Sigmoid colon (tissue), 7 donors: Measurements from ENCODE around the gene KIF2C. TPM values are rescaled to one million over a fixed set of nuclear protein-coding genes. Genes with fewer than 3 reads are reported as not detected.
"Not testable (repeated sequence)": the region's sequence is repeated elsewhere in the genome, so short reads cannot be mapped to it uniquely, and the experiment has no call there.

Experiments used
- DNase-seq: peaks from one replicate; pipeline ENCODE4 v3.0.0-alpha.2; 2019
- H3K27ac ChIP-seq, 4 donors: fragments of 200-600 bp; sonication (generic); one replicate each; pipeline ENCODE4 v1.5.1; 2016 to 2019; ENCODE audit warnings: mild to moderate bottlenecking in 1 of 4
- H3K27me3 ChIP-seq, 3 donors: fragments of 200-600 bp; sonication (generic); one replicate each; pipeline ENCODE4 v1.5.1; 2019; ENCODE audit warnings: mild to moderate bottlenecking in 1 of 3
- H3K36me3 ChIP-seq, 4 donors: fragments of 200-600 bp; sonication (generic); one replicate each; pipeline ENCODE4 v1.5.1; 2016 to 2019
- H3K4me1 ChIP-seq, 4 donors: fragments of 200-600 bp; sonication (generic); one replicate each; pipeline ENCODE4 v1.5.1; 2017 to 2019
- H3K4me3 ChIP-seq, 4 donors: fragments of 200-600 bp; sonication (generic); one replicate each; pipeline ENCODE4 v1.5.1; 2017 to 2019; ENCODE audit warnings: mild to moderate bottlenecking in 2 of 4, moderate library complexity in 1 of 4
- H3K9me3 ChIP-seq, 4 donors: fragments of 200-600 bp in 3 of 4; sonication (generic) in 3 of 4; one replicate each; pipeline versions ENCODE4 v1.5.1 to v1.6.1; 2013 to 2019
- CTCF ChIP-seq, 4 experiments: fragments of 450-650 bp in 3 of 4; fragments of 200-600 bp in 1 of 4; IDR thresholded peaks; one replicate each; pipeline ENCODE4 v1.5.1; 2016 to 2019; ENCODE audit warnings: antibody characterized with exemption in 4 of 4, mild to moderate bottlenecking in 3 of 4, moderate library complexity in 2 of 4
- EP300 ChIP-seq, 4 donors: sonication (generic); formaldehyde crosslinking; IDR thresholded peaks; one replicate each; pipeline ENCODE4 v1.6.1; 2017; ENCODE audit warnings: antibody characterized with exemption in 4 of 4
- POLR2A ChIP-seq, 2 donors: fragments of 450-650 bp; IDR thresholded peaks; one replicate each; pipeline ENCODE4 v1.6.1; 2016; ENCODE audit warnings: antibody characterized with exemption in 2 of 2, mild to moderate bottlenecking in 2 of 2, moderate library complexity in 2 of 2
- POLR2AphosphoS5 ChIP-seq, 4 donors: sonication (generic); formaldehyde crosslinking; IDR thresholded peaks; one replicate each; pipeline ENCODE4 v1.6.1; 2017; ENCODE audit warnings: antibody characterized with exemption in 4 of 4
- WGBS, 2 donors: extraction: QIAGEN DNeasy Blood & Tissue Kit; methylation state at CpG; one replicate each; pipeline ENCODE4 v1.1.7; 2013; 5-methylcytosine and 5-hydroxymethylcytosine counted together
- intact Hi-C: fragments of 100-400 bp; cut with DNase I; formaldehyde crosslinking; loops from one replicate; pipeline ENCODE4 v1.15.1; 2023
- polyA plus RNA-seq, 3 donors: library from polyadenylated mRNA; stranded (reverse); fragments of 200-250 nt; gene quantifications; one replicate each; pipeline ENCODE4 v1.2.3, GENCODE V29; 2013
- small RNA-seq, 3 donors: library from RNA; depleted of rRNA; stranded (forward); fragments of <200 nt; gene quantifications; one replicate each; pipeline ENCODE3, GENCODE V24; 2016
- total RNA-seq, 4 donors: library from RNA; depleted of rRNA; stranded (reverse); fragments of >200 nt; gene quantifications; one replicate each; pipeline ENCODE4 v1.1.0, GENCODE V29; 2016
- donor health status: healthy with polysubstance abuse.
- donor health status: Bipolar disorder and iron deficiency.
- donor health status: healthy.

KIF2C gene
- total and polyA plus RNA-seq, 7 donors: 0.36 to 16.2 (median 1.9) TPM

- no peaks in the 10 kb centered on the region for H3K27me3 ChIP-seq
- 69 to 70% methylated on average over 48 of the region's 48 CpGs for WGBS, 2 donors
- peak; percentile 71 for DNase-seq
Measured at GRCh38 chr1:44812822-44813543, 73.3 kb downstream of the KIF2C start.

GRCh38 chr1:44815926-44816325, 76.3 kb downstream of the KIF2C start:
- H3K27ac ChIP-seq, H3K27me3 ChIP-seq, H3K36me3 ChIP-seq, intact Hi-C loops, H3K4me3 ChIP-seq, H3K9me3 ChIP-seq: not testable (repeated sequence)
- peaks cover 0 to 43% (median 31%) of the 10 kb centered on the region in 4 donors for H3K4me1 ChIP-seq
- peak; percentile 21 for DNase-seq
- WGBS, 2 donors: 87 to 90% methylated on average over 9 of the region's 9 CpGs

More at GRCh38 chr1:44812822-44813543, 73.3 kb downstream of the KIF2C start:
- no peak for TF ChIP-seq POLR2AphosphoS5 (IDR thresholded peaks at IDR 0.05)
- no peak for TF ChIP-seq EP300 (IDR thresholded peaks at IDR 0.05)
- TF ChIP-seq CTCF (IDR thresholded peaks at IDR 0.05): no peak
- no peak for TF ChIP-seq POLR2A (IDR thresholded peaks at IDR 0.05)
- Histone ChIP-seq H3K36me3 (no peaks in the 10 kb centered on the region), H3K4me3 (peak overlapping the region; percentile 52 to 68 (median 60)), H3K27ac (peak overlapping the region; percentile 86 to 98 (median 88)), H3K4me1 (peaks cover 0 to 57% (median 40%) of the 10 kb centered on the region in 4 donors), H3K9me3 (no peaks in the 10 kb centered on the region)
- intact Hi-C loops: no loop called here

GRCh38 chr1:44817307-44817706, 77.7 kb downstream of the KIF2C start:
- TF ChIP-seq EP300 (IDR thresholded peaks at IDR 0.05): no peak
- TF ChIP-seq POLR2A (IDR thresholded peaks at IDR 0.05): no peak
- TF ChIP-seq POLR2AphosphoS5 (IDR thresholded peaks at IDR 0.05): no peak
- no peak for TF ChIP-seq CTCF (IDR thresholded peaks at IDR 0.05)
- H3K27me3 ChIP-seq: no peaks in the 10 kb centered on the region
- no peak overlapping the region for H3K27ac ChIP-seq
- intact Hi-C loops: no loop called here
- H3K36me3 ChIP-seq: no peaks in the 10 kb centered on the region
- H3K9me3 ChIP-seq: no peaks in the 10 kb centered on the region
- 91 to 94% methylated on average over 2 of the region's 2 CpGs for WGBS, 2 donors
- peaks cover 0 to 36% (median 33%) of the 10 kb centered on the region in 4 donors for H3K4me1 ChIP-seq
- no peak for DNase-seq
- no peak overlapping the region for H3K4me3 ChIP-seq

Small RNAs within 50 kb of the gene (small RNA-seq; reads per million reads assigned to genes)
- gene RNU5D-1 (0.43 to 14.1 (median 2.5) reads per million in 3 donors), gene RNU5F-1 (0 to 0.51 (median 0) reads per million in 3 donors), gene SNORD38A (346 to 444 (median 426) reads per million in 3 donors), gene SNORD38B (0 reads per million in 3 donors), gene SNORD46 (823 to 1,859 (median 1,554) reads per million in 3 donors), gene SNORD55 (0 reads per million in 3 donors)

Other genes with a start within 250 kb of the KIF2C start
- 1 to 10 TPM; 1.7 to 5.6 (median 4.5) TPM for gene TMEM53, start 65.4 kb upstream of the KIF2C start, total RNA-seq
- gene TMEM53, start 65.4 kb upstream of the KIF2C start, polyA plus RNA-seq: 10 to 100 TPM; 17.1 to 29.7 (median 19.8) TPM
- 1 to 10 TPM in 2 of 4 donors, under 1 TPM in 1, not detected in 1; 0.33 to 1.5 (median 1.1) TPM for gene ARMH1, start 65.1 kb upstream of the KIF2C start, total RNA-seq
- 10 to 100 TPM in 1 of 3 donors, not detected in 2; 23.0 TPM for gene ARMH1, start 65.1 kb upstream of the KIF2C start, polyA plus RNA-seq
- not detected for gene RNU5D-1, start 8.7 kb upstream of the KIF2C start, total RNA-seq
- gene RNU5D-1, start 8.7 kb upstream of the KIF2C start, polyA plus RNA-seq: not detected
- gene RPS8, start 35.7 kb downstream of the KIF2C start, total RNA-seq: 1,000 to 10,000 TPM; 2,554 to 3,717 (median 3,009) TPM
- gene RPS8, start 35.7 kb downstream of the KIF2C start, polyA plus RNA-seq: 1,000 to 10,000 TPM; 1,996 to 3,223 (median 2,310) TPM
- gene BEST4, start 48.3 kb downstream of the KIF2C start, total RNA-seq: 1 to 10 TPM in 1 of 4 donors, under 1 TPM in 1, not detected in 2; 0.33 to 1.1 TPM
- 10 to 100 TPM in 2 of 3 donors, 1 to 10 TPM in 1; 6.0 to 37.1 (median 10.2) TPM for gene BEST4, start 48.3 kb downstream of the KIF2C start, polyA plus RNA-seq
- 10 to 100 TPM in 2 of 4 donors, 1 to 10 TPM in 2; 8.2 to 28.1 (median 11.0) TPM for gene PLK3, start 60.5 kb downstream of the KIF2C start, total RNA-seq
- 10 to 100 TPM in 2 of 3 donors, 1 to 10 TPM in 1; 7.2 to 12.1 (median 10.2) TPM for gene PLK3, start 60.5 kb downstream of the KIF2C start, polyA plus RNA-seq
- gene DYNLT4, start 67.5 kb downstream of the KIF2C start, total RNA-seq: 1 to 10 TPM in 1 of 4 donors, not detected in 3; 1.1 TPM
- under 1 TPM in 1 of 3 donors, not detected in 2; 0.20 TPM for gene DYNLT4, start 67.5 kb downstream of the KIF2C start, polyA plus RNA-seq
- gene BTBD19, start 68.7 kb downstream of the KIF2C start, total RNA-seq: 1 to 10 TPM; 2.7 to 9.4 (median 3.2) TPM
- gene BTBD19, start 68.7 kb downstream of the KIF2C start, polyA plus RNA-seq: 1 to 10 TPM in 1 of 3 donors, under 1 TPM in 1, not detected in 1; 0.60 to 2.3 TPM
- 1 to 10 TPM in 1 of 4 donors, under 1 TPM in 3; 0.36 to 2.8 (median 0.83) TPM for gene PTCH2, start 103.4 kb downstream of the KIF2C start, total RNA-seq
- gene PTCH2, start 103.4 kb downstream of the KIF2C start, polyA plus RNA-seq: under 1 TPM in 1 of 3 donors, not detected in 2; 0.45 TPM
- 10 to 100 TPM; 15.1 to 33.2 (median 25.8) TPM for gene EIF2B3, start 246.8 kb downstream of the KIF2C start, total RNA-seq
- 10 to 100 TPM in 1 of 3 donors, 1 to 10 TPM in 2; 7.8 to 16.1 (median 9.5) TPM for gene EIF2B3, start 246.8 kb downstream of the KIF2C start, polyA plus RNA-seq